Inflammatory macrophage treated with lipopolysaccharide for 4 hours (primary cell): Measurements from ENCODE around the gene KRT32.
"Not testable (repeated sequence)": the region's sequence is repeated elsewhere in the genome, so short reads cannot be mapped to it uniquely, and the experiment has no call there.

Experiments used
- DNase-seq: peaks from one replicate; pipeline ENCODE4 v3.0.0-alpha.2; 2020

Gene KRT32

GRCh38 chr17:41424111-41424635 lies 43.0 kb downstream of the KRT32 start, which contains the start of gene KRT37:
TSS of gene KRT37 (minus strand) at chr17:41424585. CDS start at chr17:41424523, 62 bp downstream.
- DNase-seq, result no peak

- not testable (repeated sequence) for DNase-seq
Observed at GRCh38 chr17:41422586-41422985, 44.6 kb downstream of the KRT32 start.

GRCh38 chr17:41421617-41422016 lies 45.6 kb downstream of the KRT32 start:
- no peak for DNase-seq

GRCh38 chr17:41421116-41421515 lies 46.1 kb downstream of the KRT32 start:
- no peak for DNase-seq

- DNase-seq, result no peak
Observed at GRCh38 chr17:41420134-41420533, 47.1 kb downstream of the KRT32 start.

GRCh38 chr17:41419716-41420115 lies 47.5 kb downstream of the KRT32 start:
- no peak for DNase-seq

GRCh38 chr17:41418116-41418860 lies 48.9 kb downstream of the KRT32 start:
- DNase-seq, result no peak

- no peak for DNase-seq
Observed at GRCh38 chr17:41417576-41418015, 49.6 kb downstream of the KRT32 start.

GRCh38 chr17:41417127-41417526 lies 50.1 kb downstream of the KRT32 start:
- DNase-seq, result no peak

GRCh38 chr17:41416479-41416878 lies 50.7 kb downstream of the KRT32 start:
- DNase-seq, result no peak

- no peak for DNase-seq
Observed at GRCh38 chr17:41415833-41416335, 51.3 kb downstream of the KRT32 start.

- no peak for DNase-seq
Observed at GRCh38 chr17:41415411-41415810, 51.8 kb downstream of the KRT32 start.

GRCh38 chr17:41413982-41414381 lies 53.2 kb downstream of the KRT32 start:
- no peak for DNase-seq

GRCh38 chr17:41413353-41413957 lies 53.7 kb downstream of the KRT32 start:
- no peak for DNase-seq

GRCh38 chr17:41411072-41411840 lies 55.9 kb downstream of the KRT32 start:
- DNase-seq, result no peak
